HG03175 (cell line): Measurements from ENCODE around the gene ADAMTS16.
"Not testable (repeated sequence)": the region's sequence is repeated elsewhere in the genome, so short reads cannot be mapped to it uniquely, and the experiment has no call there.

Experiments used
- ATAC-seq: cut with Tn5 transposase; IDR thresholded peaks from one replicate; pipeline ENCODE4 v1.9.1; 2021; ENCODE audit warnings: mild to moderate bottlenecking, moderate library complexity; ENCODE audit not compliant: unreplicated experiment

Gene ADAMTS16

GRCh38 chr5:5139777-5140478 lies at the start of gene ADAMTS16:
ADAMTS16 (plus strand) TSS chr5:5140330; CDS start chr5:5140468, 138 bp downstream.
- ATAC-seq, result no peak

- no peak for ATAC-seq
Measured at GRCh38 chr5:5092149-5092548, 48.0 kb upstream of the ADAMTS16 start.

GRCh38 chr5:5100635-5101034 lies 39.5 kb upstream of the ADAMTS16 start:
- no peak for ATAC-seq

GRCh38 chr5:5101676-5102075 lies 38.5 kb upstream of the ADAMTS16 start:
- no peak for ATAC-seq

GRCh38 chr5:5103245-5103644 lies 36.9 kb upstream of the ADAMTS16 start:
- no peak for ATAC-seq

- ATAC-seq, result no peak
Measured at GRCh38 chr5:5104550-5104949, 35.6 kb upstream of the ADAMTS16 start.

- no peak for ATAC-seq
Measured at GRCh38 chr5:5105531-5105930, 34.6 kb upstream of the ADAMTS16 start.

GRCh38 chr5:5116956-5117355 lies 23.2 kb upstream of the ADAMTS16 start:
- no peak for ATAC-seq

- no peak for ATAC-seq
Measured at GRCh38 chr5:5122776-5123175, 17.4 kb upstream of the ADAMTS16 start.

- ATAC-seq, result no peak
Measured at GRCh38 chr5:5124231-5124630, 15.9 kb upstream of the ADAMTS16 start.

- ATAC-seq, result no peak
Measured at GRCh38 chr5:5126444-5126843, 13.7 kb upstream of the ADAMTS16 start.

- no peak for ATAC-seq
Measured at GRCh38 chr5:5128766-5129165, 11.4 kb upstream of the ADAMTS16 start.

GRCh38 chr5:5132234-5132633 lies 7.9 kb upstream of the ADAMTS16 start:
- ATAC-seq, result no peak

- ATAC-seq, result no peak
Measured at GRCh38 chr5:5132693-5133295, 7.3 kb upstream of the ADAMTS16 start.

- ATAC-seq, result no peak
Measured at GRCh38 chr5:5134107-5134506, 6.0 kb upstream of the ADAMTS16 start.

GRCh38 chr5:5135957-5136676 lies 4.0 kb upstream of the ADAMTS16 start:
- no peak for ATAC-seq

- not testable (repeated sequence) for ATAC-seq
Measured at GRCh38 chr5:5137851-5138250, 2.3 kb upstream of the ADAMTS16 start.

GRCh38 chr5:5139336-5139776 lies 774 bp upstream of the ADAMTS16 start:
- ATAC-seq, result no peak

GRCh38 chr5:5140479-5141338 lies 579 bp downstream of the ADAMTS16 start:
- no peak for ATAC-seq

- ATAC-seq, result no peak
Measured at GRCh38 chr5:5141339-5141599, 1.1 kb downstream of the ADAMTS16 start.
